ENCODE measurements around the gene A4GALT. TPM values are rescaled to one million over a fixed set of nuclear protein-coding genes. Genes with fewer than 3 reads are reported as not detected.

The A4GALT gene
- total and polyA plus RNA-seq, 2 donors, result 1.3 to 20.9 TPM

- Histone ChIP-seq H3K27ac (ENCODE audit: low read depth in 1 of 2, low read length in 1 of 2) (no peak overlapping the region), H3K9me3 (ENCODE audit: control insufficient read depth in 2 of 2, insufficient read depth in 1 of 2, low read length in 1 of 2) (no peaks in the 10 kb centered on the region), H3K4me3 (ENCODE audit: low read length in 2 of 2) (no peak overlapping the region), H3K4me1 (ENCODE audit: control insufficient read depth in 2 of 2, insufficient read depth in 2 of 2, low read length in 2 of 2) (no peaks in the 10 kb centered on the region), H3K27me3 (ENCODE audit: control insufficient read depth in 2 of 2, insufficient read depth in 1 of 2, low read length in 1 of 2) (peaks cover 12 to 41% of the 10 kb centered on the region in 2 donors), H3K36me3 (ENCODE audit: control insufficient read depth in 2 of 2, insufficient read depth in 2 of 2, low read length in 1 of 2) (no peaks in the 10 kb centered on the region)
- no peak for DNase-seq (ENCODE audit: low read depth in 6 of 9, low spot score in 9 of 9)
- 78% methylated on average over 6 of the region's 6 CpGs for WGBS
Measured at GRCh38 chr22:42725606-42726355, 5.1 kb upstream of the A4GALT start.

GRCh38 chr22:42724062-42724461 is 3.4 kb upstream of the A4GALT start:
- H3K4me3 ChIP-seq (ENCODE audit: low read length in 2 of 2), result no peak overlapping the region
- H3K27ac ChIP-seq (ENCODE audit: low read depth in 1 of 2, low read length in 1 of 2), result no peak overlapping the region
- no peak for DNase-seq (ENCODE audit: low read depth in 6 of 9, low spot score in 9 of 9)
- H3K4me1 ChIP-seq (ENCODE audit: control insufficient read depth in 2 of 2, insufficient read depth in 2 of 2, low read length in 2 of 2), result no peaks in the 10 kb centered on the region
- no peaks in the 10 kb centered on the region for H3K36me3 ChIP-seq (ENCODE audit: control insufficient read depth in 2 of 2, insufficient read depth in 2 of 2, low read length in 1 of 2)
- no peaks in the 10 kb centered on the region for H3K9me3 ChIP-seq (ENCODE audit: control insufficient read depth in 2 of 2, insufficient read depth in 1 of 2, low read length in 1 of 2)
- 86% methylated on average over 5 of the region's 5 CpGs for WGBS
- H3K27me3 ChIP-seq (ENCODE audit: control insufficient read depth in 2 of 2, insufficient read depth in 1 of 2, low read length in 1 of 2), result peaks cover 30 to 57% of the 10 kb centered on the region in 2 donors

DNA sequence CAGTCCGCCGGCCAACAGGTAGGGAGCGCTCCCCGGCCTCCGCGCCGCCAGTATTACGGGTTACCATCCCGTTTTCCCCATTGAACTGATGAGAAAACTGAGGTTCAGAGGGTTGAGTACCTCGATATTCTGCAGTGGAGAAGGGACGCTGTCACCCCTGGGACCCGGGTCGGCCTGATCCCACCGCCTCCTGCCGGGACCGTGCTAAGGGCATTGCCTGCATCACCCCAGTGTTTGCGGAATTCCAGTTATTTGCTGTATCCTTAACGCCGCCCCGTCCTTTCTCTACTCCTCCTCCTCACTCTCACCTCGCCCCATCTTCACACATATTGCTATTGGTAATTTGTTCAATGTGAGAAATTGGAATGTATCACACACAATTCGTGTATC is 370 bp upstream of the A4GALT start:
- Histone ChIP-seq H3K4me3 (ENCODE audit: low read length in 2 of 2) (peak overlapping the region in 1 of 2 donors; percentile 37), H3K27ac (ENCODE audit: low read depth in 1 of 2, low read length in 1 of 2) (no peak overlapping the region), H3K4me1 (ENCODE audit: control insufficient read depth in 2 of 2, insufficient read depth in 2 of 2, low read length in 2 of 2) (peaks cover 0 to 11% of the 10 kb centered on the region in 2 donors), H3K9me3 (ENCODE audit: control insufficient read depth in 2 of 2, insufficient read depth in 1 of 2, low read length in 1 of 2) (no peaks in the 10 kb centered on the region), H3K27me3 (ENCODE audit: control insufficient read depth in 2 of 2, insufficient read depth in 1 of 2, low read length in 1 of 2) (peaks cover 42 to 84% of the 10 kb centered on the region in 2 donors), H3K36me3 (ENCODE audit: control insufficient read depth in 2 of 2, insufficient read depth in 2 of 2, low read length in 1 of 2) (no peaks in the 10 kb centered on the region)
- DNase-seq (ENCODE audit: low read depth in 6 of 9, low spot score in 9 of 9), result no peak
- 5% methylated on average over 22 of the region's 22 CpGs for WGBS

GRCh38 chr22:42719656-42720262 is 911 bp downstream of the A4GALT start:
- DNase-seq (ENCODE audit: low read depth in 6 of 9, low spot score in 9 of 9), result no peak
- Histone ChIP-seq H3K27ac (ENCODE audit: low read depth in 1 of 2, low read length in 1 of 2) (no peak overlapping the region), H3K36me3 (ENCODE audit: control insufficient read depth in 2 of 2, insufficient read depth in 2 of 2, low read length in 1 of 2) (no peaks in the 10 kb centered on the region), H3K9me3 (ENCODE audit: control insufficient read depth in 2 of 2, insufficient read depth in 1 of 2, low read length in 1 of 2) (no peaks in the 10 kb centered on the region), H3K27me3 (ENCODE audit: control insufficient read depth in 2 of 2, insufficient read depth in 1 of 2, low read length in 1 of 2) (peaks cover 42 to 78% of the 10 kb centered on the region in 2 donors), H3K4me1 (ENCODE audit: control insufficient read depth in 2 of 2, insufficient read depth in 2 of 2, low read length in 2 of 2) (peaks cover 0 to 11% of the 10 kb centered on the region in 2 donors), H3K4me3 (ENCODE audit: low read length in 2 of 2) (peak overlapping the region in 1 of 2 donors; percentile 37)
- 7% methylated on average over 37 of the region's 37 CpGs for WGBS

- Histone ChIP-seq H3K9me3 (ENCODE audit: control insufficient read depth in 2 of 2, insufficient read depth in 1 of 2, low read length in 1 of 2) (no peaks in the 10 kb centered on the region), H3K27me3 (ENCODE audit: control insufficient read depth in 2 of 2, insufficient read depth in 1 of 2, low read length in 1 of 2) (peaks cover 42 to 76% of the 10 kb centered on the region in 2 donors), H3K27ac (ENCODE audit: low read depth in 1 of 2, low read length in 1 of 2) (peak overlapping the region in 1 of 2 donors; percentile 26), H3K4me1 (ENCODE audit: control insufficient read depth in 2 of 2, insufficient read depth in 2 of 2, low read length in 2 of 2) (peaks cover 0 to 11% of the 10 kb centered on the region in 2 donors), H3K36me3 (ENCODE audit: control insufficient read depth in 2 of 2, insufficient read depth in 2 of 2, low read length in 1 of 2) (no peaks in the 10 kb centered on the region), H3K4me3 (ENCODE audit: low read length in 2 of 2) (no peak overlapping the region)
- DNase-seq (ENCODE audit: low read depth in 6 of 9, low spot score in 9 of 9), result no peak
- WGBS, result 87% methylated on average over 2 of the region's 2 CpGs
Measured at GRCh38 chr22:42719133-42719532, 1.5 kb downstream of the A4GALT start.

DNA sequence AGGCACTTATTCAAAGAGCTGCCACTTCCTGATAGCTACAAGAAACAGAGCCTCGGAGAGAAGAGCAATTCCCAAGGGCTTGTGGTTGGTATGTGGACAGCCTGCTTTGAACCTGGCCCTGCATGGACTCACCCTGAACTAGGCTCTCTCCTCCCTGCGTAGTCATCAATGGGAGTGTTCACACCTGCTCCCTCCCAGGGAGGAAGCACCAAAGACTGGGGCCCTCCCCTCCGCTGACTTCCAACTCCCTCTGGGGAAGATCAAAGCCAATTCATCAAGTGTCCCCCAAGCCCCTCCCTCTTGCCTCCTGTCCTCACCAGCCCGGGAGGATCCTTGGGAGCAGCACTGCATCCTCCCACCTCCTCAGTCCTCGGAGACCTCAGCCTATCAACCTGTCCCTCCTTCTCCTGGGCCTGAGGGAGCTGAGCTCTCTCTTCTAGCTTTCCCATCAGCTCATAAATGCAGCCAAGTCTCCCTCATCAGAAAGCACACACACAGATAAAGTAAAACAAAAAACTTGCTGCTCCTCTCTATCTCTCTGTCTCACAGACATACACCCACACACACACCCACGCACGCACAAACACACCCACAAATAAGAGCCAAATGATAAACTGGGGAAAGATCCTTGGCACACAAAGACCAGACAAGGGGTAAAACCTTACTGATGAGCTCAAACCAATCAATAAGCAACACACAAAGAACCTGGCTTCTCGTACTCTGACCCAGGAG is 3.3 kb downstream of the A4GALT start:
- WGBS, result 60% methylated on average over 8 of the region's 8 CpGs
- DNase-seq (ENCODE audit: low read depth in 6 of 9, low spot score in 9 of 9), result no peak
- Histone ChIP-seq H3K9me3 (ENCODE audit: control insufficient read depth in 2 of 2, insufficient read depth in 1 of 2, low read length in 1 of 2) (no peaks in the 10 kb centered on the region), H3K27me3 (ENCODE audit: control insufficient read depth in 2 of 2, insufficient read depth in 1 of 2, low read length in 1 of 2) (peaks cover 42 to 58% of the 10 kb centered on the region in 2 donors), H3K4me1 (ENCODE audit: control insufficient read depth in 2 of 2, insufficient read depth in 2 of 2, low read length in 2 of 2) (peaks cover 0 to 11% of the 10 kb centered on the region in 2 donors), H3K27ac (ENCODE audit: low read depth in 1 of 2, low read length in 1 of 2) (no peak overlapping the region), H3K36me3 (ENCODE audit: control insufficient read depth in 2 of 2, insufficient read depth in 2 of 2, low read length in 1 of 2) (no peaks in the 10 kb centered on the region), H3K4me3 (ENCODE audit: low read length in 2 of 2) (no peak overlapping the region)

GRCh38 chr22:42716649-42717127 is 4.0 kb downstream of the A4GALT start:
- H3K9me3 ChIP-seq (ENCODE audit: control insufficient read depth in 2 of 2, insufficient read depth in 1 of 2, low read length in 1 of 2), result no peaks in the 10 kb centered on the region
- H3K27me3 ChIP-seq (ENCODE audit: control insufficient read depth in 2 of 2, insufficient read depth in 1 of 2, low read length in 1 of 2), result peaks cover 38 to 53% of the 10 kb centered on the region in 2 donors
- H3K27ac ChIP-seq (ENCODE audit: low read depth in 1 of 2, low read length in 1 of 2), result no peak overlapping the region
- DNase-seq (ENCODE audit: low read depth in 6 of 9, low spot score in 9 of 9), result peak in 1 of 9 donors; percentile 25
- H3K4me1 ChIP-seq (ENCODE audit: control insufficient read depth in 2 of 2, insufficient read depth in 2 of 2, low read length in 2 of 2), result peaks cover 0 to 11% of the 10 kb centered on the region in 2 donors
- no peaks in the 10 kb centered on the region for H3K36me3 ChIP-seq (ENCODE audit: control insufficient read depth in 2 of 2, insufficient read depth in 2 of 2, low read length in 1 of 2)
- WGBS, result 48% methylated on average over 5 of the region's 5 CpGs
- no peak overlapping the region for H3K4me3 ChIP-seq (ENCODE audit: low read length in 2 of 2)

- Histone ChIP-seq H3K9me3 (ENCODE audit: control insufficient read depth in 2 of 2, insufficient read depth in 1 of 2, low read length in 1 of 2) (no peaks in the 10 kb centered on the region), H3K27ac (ENCODE audit: low read depth in 1 of 2, low read length in 1 of 2) (no peak overlapping the region), H3K4me3 (ENCODE audit: low read length in 2 of 2) (no peak overlapping the region), H3K4me1 (ENCODE audit: control insufficient read depth in 2 of 2, insufficient read depth in 2 of 2, low read length in 2 of 2) (peaks cover 0 to 11% of the 10 kb centered on the region in 2 donors), H3K36me3 (ENCODE audit: control insufficient read depth in 2 of 2, insufficient read depth in 2 of 2, low read length in 1 of 2) (no peaks in the 10 kb centered on the region), H3K27me3 (ENCODE audit: control insufficient read depth in 2 of 2, insufficient read depth in 1 of 2, low read length in 1 of 2) (peaks cover 34 to 49% of the 10 kb centered on the region in 2 donors)
- no peak for DNase-seq (ENCODE audit: low read depth in 6 of 9, low spot score in 9 of 9)
- 84% methylated on average over 6 of the region's 6 CpGs for WGBS
Measured at GRCh38 chr22:42716221-42716620, 4.4 kb downstream of the A4GALT start.
